ENCODE measurements around the gene EED.

Gene EED

GRCh38 chr11:86219311-86220193, 25.0 kb upstream of the EED start:
- no peak for TF ChIP-seq USF1 (IDR thresholded peaks at IDR 0.05)
- no peak for TF ChIP-seq CREB1 (IDR thresholded peaks at IDR 0.05; ENCODE audit: low read depth)
- TF ChIP-seq CEBPB (IDR thresholded peaks at IDR 0.05), result no peak
- TF ChIP-seq TCF12 (IDR thresholded peaks at IDR 0.05; ENCODE audit: low read depth), result no peak
- no peak for TF ChIP-seq REST (IDR thresholded peaks at IDR 0.05; ENCODE audit: low read depth)
- no peak for TF ChIP-seq EP300 (IDR thresholded peaks at IDR 0.05; ENCODE audit: borderline replicate concordance)
- no peak for TF ChIP-seq YY1 (IDR thresholded peaks at IDR 0.05; ENCODE audit: low read depth)
- no peak for TF ChIP-seq TEAD4 (IDR thresholded peaks at IDR 0.05)
- TF ChIP-seq FOXM1 (IDR thresholded peaks at IDR 0.05; ENCODE audit: borderline replicate concordance, low read depth), result no peak
- no peak for TF ChIP-seq ZBTB7A (IDR thresholded peaks at IDR 0.05; ENCODE audit: low read depth)
- TF ChIP-seq NFIC (IDR thresholded peaks at IDR 0.05), result no peak
- no peak for TF ChIP-seq TAF1 (IDR thresholded peaks at IDR 0.05; ENCODE audit: low read depth)
- no peak for TF ChIP-seq MAX (IDR thresholded peaks at IDR 0.05)
- no peak for TF ChIP-seq EGR1 (IDR thresholded peaks at IDR 0.05)
- TF ChIP-seq RAD21 (IDR thresholded peaks at IDR 0.05; ENCODE audit: low read depth), result no peak

- TF ChIP-seq CREB1 (IDR thresholded peaks at IDR 0.05; ENCODE audit: low read depth) (no peak), EP300 (IDR thresholded peaks at IDR 0.05; ENCODE audit: borderline replicate concordance) (no peak), RAD21 (IDR thresholded peaks at IDR 0.05; ENCODE audit: low read depth) (no peak), REST (IDR thresholded peaks at IDR 0.05; ENCODE audit: low read depth) (no peak), YY1 (IDR thresholded peaks at IDR 0.05; ENCODE audit: low read depth) (no peak), FOXM1 (IDR thresholded peaks at IDR 0.05; ENCODE audit: borderline replicate concordance, low read depth) (no peak), MAX (IDR thresholded peaks at IDR 0.05) (no peak), TAF1 (IDR thresholded peaks at IDR 0.05; ENCODE audit: low read depth) (no peak), TCF12 (IDR thresholded peaks at IDR 0.05; ENCODE audit: low read depth) (no peak), USF1 (IDR thresholded peaks at IDR 0.05) (no peak), NFIC (IDR thresholded peaks at IDR 0.05) (no peak), EGR1 (IDR thresholded peaks at IDR 0.05) (no peak), CEBPB (IDR thresholded peaks at IDR 0.05) (no peak), ZBTB7A (IDR thresholded peaks at IDR 0.05; ENCODE audit: low read depth) (no peak), TEAD4 (IDR thresholded peaks at IDR 0.05) (no peak)
Observed at GRCh38 chr11:86220653-86221052, 23.9 kb upstream of the EED start.

- no peak for TF ChIP-seq CEBPB (IDR thresholded peaks at IDR 0.05)
- TF ChIP-seq TAF1 (IDR thresholded peaks at IDR 0.05; ENCODE audit: low read depth), result no peak
- no peak for TF ChIP-seq RAD21 (IDR thresholded peaks at IDR 0.05; ENCODE audit: low read depth)
- no peak for TF ChIP-seq TCF12 (IDR thresholded peaks at IDR 0.05; ENCODE audit: low read depth)
- TF ChIP-seq CREB1 (IDR thresholded peaks at IDR 0.05; ENCODE audit: low read depth), result no peak
- no peak for TF ChIP-seq USF1 (IDR thresholded peaks at IDR 0.05)
- no peak for TF ChIP-seq EP300 (IDR thresholded peaks at IDR 0.05; ENCODE audit: borderline replicate concordance)
- TF ChIP-seq TEAD4 (IDR thresholded peaks at IDR 0.05), result no peak
- no peak for TF ChIP-seq EGR1 (IDR thresholded peaks at IDR 0.05)
- no peak for TF ChIP-seq REST (IDR thresholded peaks at IDR 0.05; ENCODE audit: low read depth)
- no peak for TF ChIP-seq FOXM1 (IDR thresholded peaks at IDR 0.05; ENCODE audit: borderline replicate concordance, low read depth)
- no peak for TF ChIP-seq NFIC (IDR thresholded peaks at IDR 0.05)
- TF ChIP-seq ZBTB7A (IDR thresholded peaks at IDR 0.05; ENCODE audit: low read depth), result no peak
Observed at GRCh38 chr11:86222081-86222480, 22.5 kb upstream of the EED start.
